Activated naive CD4-positive, alpha-beta T cell treated with anti-CD3 and anti-CD28 coated beads, Interleukin-2, amount 50 U/mL, for 24 hours (primary cell): ENCODE data around the gene NDRG3.

Source experiments
- H3K27ac Mint-ChIP-seq: one replicate; pipeline ENCODE4 v1.8.0; 2021; ENCODE audit warnings: mild to moderate bottlenecking, mixed read lengths
- H3K27me3 Mint-ChIP-seq: one replicate; pipeline ENCODE4 v1.8.0; 2021; ENCODE audit warnings: mixed read lengths
- H3K36me3 Mint-ChIP-seq: one replicate; pipeline ENCODE4 v1.8.0; 2021; ENCODE audit warnings: mixed read lengths
- H3K4me1 Mint-ChIP-seq: one replicate; pipeline ENCODE4 v1.8.0; 2021; ENCODE audit warnings: mixed read lengths
- H3K4me3 Mint-ChIP-seq: one replicate; pipeline ENCODE4 v1.8.0; 2021; ENCODE audit warnings: mild to moderate bottlenecking, mixed read lengths
- H3K9me3 Mint-ChIP-seq: one replicate; pipeline ENCODE4 v1.8.0; 2021; ENCODE audit warnings: mixed read lengths

The NDRG3 gene

DNA sequence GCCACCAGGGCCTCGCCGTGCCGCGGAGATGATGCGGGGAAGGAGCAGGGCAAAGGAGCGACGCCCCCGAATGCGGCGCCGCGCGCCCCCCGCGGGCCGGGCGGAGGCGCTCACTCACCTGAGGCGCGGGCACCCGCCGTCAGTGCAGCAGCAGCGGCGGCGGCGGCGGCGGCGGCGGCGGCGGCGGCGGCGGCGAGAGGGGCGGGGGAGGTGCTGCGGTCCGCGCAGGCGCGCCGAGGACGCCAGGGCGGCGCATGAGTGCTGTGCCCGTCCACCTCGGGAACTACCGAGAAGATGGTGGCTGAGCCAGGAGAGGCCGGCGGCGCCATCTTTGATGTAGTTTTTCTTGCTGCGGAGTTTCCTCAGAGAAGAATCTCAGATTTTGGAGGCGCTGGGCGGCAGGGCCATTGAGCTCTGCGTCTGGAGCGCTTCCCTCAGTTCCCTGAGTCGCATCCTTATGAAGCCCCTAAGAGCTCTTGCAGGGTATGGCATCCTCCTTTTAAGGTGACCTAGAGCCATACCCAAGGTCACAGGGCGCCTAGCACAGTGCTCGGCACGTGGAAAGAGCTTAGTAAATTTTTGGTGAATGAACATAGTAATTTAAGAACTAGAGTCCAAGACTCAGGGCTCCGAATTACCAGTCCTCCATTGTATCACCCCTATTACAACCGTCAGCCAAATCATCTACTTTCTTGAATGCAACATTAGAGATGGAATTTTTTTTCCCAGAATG, at the start of gene NDRG3:
Gene NDRG3 (minus strand): TSS at position 164 of the 733 bp plus-strand sequence. CDS start 24,355 bp downstream, outside the sequence.
- H3K27ac Mint-ChIP-seq, result peak within 1 kb of the TSS; percentile 91
- H3K9me3 Mint-ChIP-seq, result no peaks in the 10 kb centered on the region
- H3K4me3 Mint-ChIP-seq, result peak within 1 kb of the TSS; percentile 91
- H3K4me1 Mint-ChIP-seq, result peaks cover 31% of the 10 kb centered on the region
- no peaks in the 10 kb centered on the region for H3K27me3 Mint-ChIP-seq
- no peaks in the 10 kb centered on the region for H3K36me3 Mint-ChIP-seq

DNA sequence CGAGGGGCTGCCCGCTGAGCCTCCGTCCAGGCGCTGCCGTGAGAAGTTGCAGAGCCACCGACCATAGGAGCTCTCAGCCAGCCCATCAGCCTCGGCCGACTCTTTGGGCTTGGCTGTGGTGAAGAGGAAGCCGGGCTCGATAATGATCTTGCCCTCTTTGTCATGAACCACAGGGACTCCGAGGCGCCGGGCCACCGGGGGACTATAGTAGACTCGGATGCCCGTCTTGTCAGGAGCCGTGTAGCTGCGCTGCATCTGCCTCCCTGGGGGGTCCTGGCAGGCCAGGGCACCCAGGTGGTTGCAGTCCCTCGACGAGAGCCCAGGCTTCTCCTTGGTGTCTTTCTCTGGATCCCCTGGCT, 48.2 kb upstream of the NDRG3 start:
- no peaks in the 10 kb centered on the region for H3K9me3 Mint-ChIP-seq
- no peaks in the 10 kb centered on the region for H3K27me3 Mint-ChIP-seq
- H3K27ac Mint-ChIP-seq, result no peak overlapping the region
- no peaks in the 10 kb centered on the region for H3K36me3 Mint-ChIP-seq
- H3K4me1 Mint-ChIP-seq, result no peaks in the 10 kb centered on the region
- no peak overlapping the region for H3K4me3 Mint-ChIP-seq

DNA sequence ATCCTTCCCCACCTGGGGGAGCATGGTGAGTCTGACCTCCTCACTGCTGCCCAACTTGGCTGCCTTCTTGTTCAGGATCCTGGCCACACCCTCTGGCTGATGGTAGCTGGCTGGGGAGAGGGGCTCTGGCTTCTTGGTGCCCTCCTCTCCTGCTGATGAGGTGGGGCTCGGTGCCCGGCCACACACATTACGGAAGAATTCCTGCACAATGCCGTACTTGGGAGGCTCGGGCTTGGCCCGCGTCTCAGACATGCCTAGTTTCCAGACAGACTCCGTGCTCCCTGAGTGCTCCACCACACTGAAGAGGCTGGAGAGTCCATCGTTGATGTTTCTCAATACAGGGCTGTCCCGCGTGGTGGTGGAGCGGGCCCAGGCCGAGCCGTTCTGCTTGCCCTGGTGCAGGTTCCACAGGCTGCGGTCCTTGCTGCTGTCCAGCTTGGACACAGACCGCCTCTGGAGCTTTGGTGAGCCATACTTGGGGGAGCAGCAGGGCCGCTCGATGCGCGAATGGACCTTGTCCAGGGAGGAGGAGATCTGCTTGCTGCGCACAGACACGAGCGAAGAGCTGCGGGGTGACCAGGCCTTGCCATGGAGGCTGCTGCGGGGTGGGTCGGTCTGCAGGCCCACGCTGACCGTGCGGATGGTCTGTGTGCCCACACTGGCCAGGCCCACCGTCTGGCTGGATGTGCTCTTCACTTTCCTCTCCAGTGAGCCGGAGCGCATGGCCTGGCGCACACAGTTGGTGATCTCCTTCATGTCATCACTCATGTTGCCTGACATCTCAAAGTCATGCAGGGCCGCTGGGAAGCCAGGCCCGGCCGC, 47.6 kb upstream of the NDRG3 start:
- H3K27ac Mint-ChIP-seq, result no peak overlapping the region
- no peaks in the 10 kb centered on the region for H3K9me3 Mint-ChIP-seq
- no peak overlapping the region for H3K4me3 Mint-ChIP-seq
- no peaks in the 10 kb centered on the region for H3K36me3 Mint-ChIP-seq
- no peaks in the 10 kb centered on the region for H3K4me1 Mint-ChIP-seq
- H3K27me3 Mint-ChIP-seq, result no peaks in the 10 kb centered on the region

DNA sequence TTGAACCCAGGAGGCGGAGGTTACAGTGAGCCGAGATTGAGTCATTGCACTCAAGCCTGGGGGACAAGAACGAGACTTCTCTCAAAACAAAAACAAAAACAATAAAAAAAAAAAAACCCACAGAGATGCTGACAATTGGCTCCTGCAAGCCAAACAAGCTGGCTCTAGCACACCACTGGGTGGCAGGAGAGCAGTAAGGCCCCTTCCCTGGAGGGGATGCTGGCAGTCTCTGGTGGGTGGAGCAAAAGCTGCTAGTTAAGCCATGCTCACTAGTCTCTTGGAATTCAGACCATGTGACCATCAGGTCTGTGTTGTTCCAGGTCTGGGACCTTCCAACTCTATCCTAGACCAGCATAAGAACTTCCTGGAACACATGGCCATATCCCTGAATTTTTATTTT, 46.5 kb upstream of the NDRG3 start:
- Mint-ChIP-seq H3K36me3 (no peaks in the 10 kb centered on the region), H3K4me1 (no peaks in the 10 kb centered on the region), H3K9me3 (no peaks in the 10 kb centered on the region), H3K27ac (no peak overlapping the region), H3K27me3 (no peaks in the 10 kb centered on the region), H3K4me3 (no peak overlapping the region)

DNA sequence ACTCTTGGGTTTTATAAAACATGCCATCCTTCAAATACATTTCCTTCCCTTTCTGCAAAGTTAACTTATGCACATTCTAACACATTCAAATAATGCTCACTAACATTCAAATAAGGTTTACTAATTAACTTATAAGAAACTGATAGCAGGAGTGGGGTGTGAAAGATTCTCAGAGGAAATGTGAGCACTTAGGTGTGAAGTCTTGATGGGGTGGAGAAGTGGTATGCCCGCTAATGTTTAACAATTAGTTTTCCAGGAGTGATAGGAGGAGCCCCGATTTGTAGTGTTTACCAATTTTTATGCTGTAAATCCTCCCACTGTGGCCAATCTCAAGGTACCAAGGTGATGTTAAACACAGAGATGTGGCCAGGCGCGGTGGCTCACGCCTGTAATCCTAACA, 46.0 kb upstream of the NDRG3 start:
- Mint-ChIP-seq H3K27ac (no peak overlapping the region), H3K36me3 (no peaks in the 10 kb centered on the region)

GRCh38 chr20:36786663-36787062, 40.8 kb upstream of the NDRG3 start:
- no peaks in the 10 kb centered on the region for H3K9me3 Mint-ChIP-seq
- no peak overlapping the region for H3K4me3 Mint-ChIP-seq
- H3K27ac Mint-ChIP-seq, result no peak overlapping the region
- no peaks in the 10 kb centered on the region for H3K27me3 Mint-ChIP-seq
- no peaks in the 10 kb centered on the region for H3K36me3 Mint-ChIP-seq
- H3K4me1 Mint-ChIP-seq, result no peaks in the 10 kb centered on the region

More for the DNA sequence above, 46.0 kb upstream of the NDRG3 start:
- Mint-ChIP-seq H3K4me1 (no peaks in the 10 kb centered on the region), H3K9me3 (no peaks in the 10 kb centered on the region), H3K27me3 (no peaks in the 10 kb centered on the region), H3K4me3 (no peak overlapping the region)

- Mint-ChIP-seq H3K9me3 (no peaks in the 10 kb centered on the region), H3K4me1 (no peaks in the 10 kb centered on the region), H3K27ac (no peak overlapping the region), H3K27me3 (no peaks in the 10 kb centered on the region), H3K36me3 (no peaks in the 10 kb centered on the region), H3K4me3 (no peak overlapping the region)
Observed at GRCh38 chr20:36786246-36786645, 40.4 kb upstream of the NDRG3 start.

GRCh38 chr20:36785308-36785707, 39.4 kb upstream of the NDRG3 start:
- H3K9me3 Mint-ChIP-seq, result no peaks in the 10 kb centered on the region
- no peak overlapping the region for H3K4me3 Mint-ChIP-seq
- H3K4me1 Mint-ChIP-seq, result no peaks in the 10 kb centered on the region
- no peaks in the 10 kb centered on the region for H3K36me3 Mint-ChIP-seq
- H3K27me3 Mint-ChIP-seq, result no peaks in the 10 kb centered on the region
- no peak overlapping the region for H3K27ac Mint-ChIP-seq

DNA sequence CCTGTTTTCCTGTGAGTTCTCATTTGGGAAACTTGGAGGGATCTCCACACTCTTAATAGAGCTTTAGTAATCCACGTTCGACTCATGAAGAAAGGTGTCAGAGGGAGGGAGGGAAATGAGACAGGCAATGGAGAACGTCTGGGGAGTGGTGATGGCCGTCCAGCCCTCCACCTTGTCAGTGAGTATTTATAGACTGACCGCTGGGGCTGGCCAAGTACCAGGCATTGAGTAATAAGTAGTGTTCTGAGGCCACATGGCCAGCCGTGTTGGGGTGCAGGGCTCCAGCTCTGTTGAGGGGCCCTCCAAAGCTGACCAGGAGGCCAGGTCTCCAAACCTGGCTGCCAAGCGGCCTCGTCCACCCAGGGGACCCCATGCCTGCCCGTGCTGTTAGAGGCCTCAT, 39.0 kb upstream of the NDRG3 start:
- Mint-ChIP-seq H3K9me3 (no peaks in the 10 kb centered on the region), H3K27me3 (no peaks in the 10 kb centered on the region), H3K4me1 (no peaks in the 10 kb centered on the region), H3K36me3 (no peaks in the 10 kb centered on the region), H3K27ac (no peak overlapping the region), H3K4me3 (no peak overlapping the region)

- Mint-ChIP-seq H3K9me3 (no peaks in the 10 kb centered on the region), H3K27me3 (no peaks in the 10 kb centered on the region), H3K4me1 (no peaks in the 10 kb centered on the region), H3K36me3 (no peaks in the 10 kb centered on the region), H3K4me3 (no peak overlapping the region), H3K27ac (no peak overlapping the region)
Observed at GRCh38 chr20:36784116-36784515, 38.2 kb upstream of the NDRG3 start.

DNA sequence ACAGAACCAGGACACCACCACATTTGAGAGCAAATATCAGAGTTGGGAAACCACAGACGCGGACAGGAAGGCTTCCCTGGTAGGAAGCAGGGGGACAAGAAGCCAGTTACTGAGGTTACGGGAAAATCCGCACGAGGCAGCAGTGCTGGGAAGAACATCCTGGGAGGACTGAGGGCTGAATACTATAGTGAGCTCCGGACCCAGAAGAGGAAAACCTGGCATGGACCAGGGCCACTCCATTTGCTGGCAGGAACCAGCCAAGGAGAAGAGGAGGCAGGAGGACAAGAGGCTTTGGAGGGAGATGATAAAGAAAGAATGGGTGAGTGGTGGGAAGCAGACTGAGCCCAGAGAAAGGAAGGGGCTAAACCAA, 33.8 kb upstream of the NDRG3 start:
- Mint-ChIP-seq H3K9me3 (no peaks in the 10 kb centered on the region), H3K36me3 (no peaks in the 10 kb centered on the region), H3K27ac (no peak overlapping the region), H3K27me3 (no peaks in the 10 kb centered on the region), H3K4me3 (no peak overlapping the region), H3K4me1 (no peaks in the 10 kb centered on the region)

DNA sequence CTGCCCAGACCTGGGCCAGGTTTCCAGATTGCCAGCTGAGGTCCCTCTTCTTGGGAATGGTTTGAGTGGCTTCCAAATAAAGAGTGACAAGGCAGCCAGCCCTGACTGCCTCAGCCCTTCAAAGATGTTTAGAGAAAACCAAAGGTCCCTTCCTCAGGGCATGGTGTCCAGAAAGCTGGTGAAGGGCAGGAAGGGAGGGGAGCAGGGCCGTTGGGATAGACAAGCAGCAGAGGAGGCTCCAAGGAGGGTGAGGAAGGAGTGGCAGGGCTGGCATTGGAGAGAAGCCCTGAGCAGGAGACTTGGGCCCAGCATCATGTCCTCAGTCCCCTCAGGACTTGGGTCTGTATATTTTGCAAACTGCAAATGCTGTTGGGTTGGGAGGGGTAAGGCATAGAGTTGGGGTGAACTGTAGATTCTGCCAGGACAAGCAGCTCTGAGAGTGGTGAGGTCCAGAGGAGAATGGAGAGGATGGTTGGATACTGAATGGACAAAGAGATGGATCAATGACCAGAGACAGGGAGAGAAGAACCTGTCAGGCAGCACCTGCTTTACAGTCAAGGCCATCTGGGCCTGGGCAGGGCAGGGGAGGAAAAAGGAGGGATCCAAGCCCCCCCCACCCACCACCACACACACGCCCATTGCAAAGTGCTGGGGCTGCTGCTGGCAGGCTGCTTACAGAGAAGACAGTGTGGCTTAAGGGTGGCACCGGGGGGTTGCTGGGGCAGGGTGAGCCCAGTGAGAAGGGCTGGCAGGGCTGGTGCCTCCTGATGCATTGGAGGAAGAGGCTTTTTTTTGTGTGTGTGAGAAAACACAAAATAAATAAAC, 33.2 kb upstream of the NDRG3 start:
- H3K4me1 Mint-ChIP-seq, result no peaks in the 10 kb centered on the region
- no peak overlapping the region for H3K27ac Mint-ChIP-seq
- no peaks in the 10 kb centered on the region for H3K36me3 Mint-ChIP-seq
- H3K9me3 Mint-ChIP-seq, result no peaks in the 10 kb centered on the region
- no peaks in the 10 kb centered on the region for H3K27me3 Mint-ChIP-seq
- no peak overlapping the region for H3K4me3 Mint-ChIP-seq

DNA sequence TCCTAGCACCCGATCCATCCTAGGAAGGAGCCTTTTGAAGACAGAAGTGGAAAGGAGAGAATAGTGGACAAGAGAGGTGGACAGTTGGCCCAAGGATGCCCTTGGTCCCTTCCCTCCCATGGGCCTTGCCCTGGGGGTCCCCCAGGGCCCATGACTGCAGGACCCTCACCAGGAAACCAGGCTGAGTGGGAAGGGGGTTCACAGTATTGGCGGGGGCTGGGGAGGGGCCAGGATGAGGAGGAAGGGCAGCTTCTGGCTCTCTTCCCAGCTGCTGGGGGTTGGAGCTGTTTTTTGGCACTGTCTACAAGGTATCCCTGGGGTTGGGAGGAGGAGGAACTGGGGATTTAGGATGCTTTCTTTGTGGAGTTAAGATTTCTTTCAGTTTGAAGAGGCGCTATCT, 31.7 kb upstream of the NDRG3 start:
- no peak overlapping the region for H3K4me3 Mint-ChIP-seq
- no peaks in the 10 kb centered on the region for H3K36me3 Mint-ChIP-seq
- no peaks in the 10 kb centered on the region for H3K9me3 Mint-ChIP-seq
- H3K27me3 Mint-ChIP-seq, result peaks cover 1% of the 10 kb centered on the region
- peaks cover 6% of the 10 kb centered on the region for H3K4me1 Mint-ChIP-seq
- no peak overlapping the region for H3K27ac Mint-ChIP-seq

- Mint-ChIP-seq H3K9me3 (no peaks in the 10 kb centered on the region), H3K36me3 (no peaks in the 10 kb centered on the region), H3K27ac (no peak overlapping the region), H3K27me3 (peaks cover 1% of the 10 kb centered on the region), H3K4me1 (peaks cover 10% of the 10 kb centered on the region), H3K4me3 (no peak overlapping the region)
Observed at GRCh38 chr20:36777167-36777566, 31.3 kb upstream of the NDRG3 start.

- H3K4me3 Mint-ChIP-seq, result no peak overlapping the region
- H3K36me3 Mint-ChIP-seq, result no peaks in the 10 kb centered on the region
- H3K9me3 Mint-ChIP-seq, result no peaks in the 10 kb centered on the region
- H3K27me3 Mint-ChIP-seq, result peaks cover 1% of the 10 kb centered on the region
- no peak overlapping the region for H3K27ac Mint-ChIP-seq
- peaks cover 17% of the 10 kb centered on the region for H3K4me1 Mint-ChIP-seq
Observed at GRCh38 chr20:36775826-36776225, 29.9 kb upstream of the NDRG3 start.

GRCh38 chr20:36775196-36775595, 29.3 kb upstream of the NDRG3 start:
- no peaks in the 10 kb centered on the region for H3K36me3 Mint-ChIP-seq
- H3K27me3 Mint-ChIP-seq, result peaks cover 1% of the 10 kb centered on the region

More at GRCh38 chr20:36775196-36775595, 29.3 kb upstream of the NDRG3 start:
- Mint-ChIP-seq H3K9me3 (no peaks in the 10 kb centered on the region), H3K27ac (no peak overlapping the region), H3K4me3 (peak overlapping the region; percentile 94), H3K4me1 (peaks cover 17% of the 10 kb centered on the region)
